Lower lobe of right lung (tissue), 2 donors: ENCODE measurements around the gene ZNF644. TPM values are rescaled to one million over a fixed set of nuclear protein-coding genes. Genes with fewer than 3 reads are reported as not detected.
"Not testable (repeated sequence)": the region's sequence is repeated elsewhere in the genome, so short reads cannot be mapped to it uniquely, and the experiment has no call there.

ENCODE experiments used
- ATAC-seq, 2 donors: fragments of 200-7000 bp; cut with Tn5 transposase; one replicate each; pipeline ENCODE4 v1.9.1; 2020 to 2022; ENCODE audit warnings: mild to moderate bottlenecking in 2 of 2, moderate library complexity in 2 of 2
- DNase-seq: peaks from one replicate; pipeline ENCODE4 v3.0.0-alpha.2; 2020
- H3K27ac ChIP-seq: fragments of 200-600 bp; one replicate; pipeline ENCODE4 v1.8.0; 2022
- H3K27me3 ChIP-seq: fragments of 200-600 bp; one replicate; pipeline ENCODE4 v1.8.0; 2022; ENCODE audit warnings: low read depth
- H3K36me3 ChIP-seq: fragments of 200-600 bp; one replicate; pipeline ENCODE4 v1.8.0; 2022; ENCODE audit warnings: mild to moderate bottlenecking
- H3K4me1 ChIP-seq: fragments of 200-600 bp; one replicate; pipeline ENCODE4 v1.8.0; 2022
- H3K4me3 ChIP-seq: fragments of 200-600 bp; one replicate; pipeline ENCODE4 v1.8.0; 2022; ENCODE audit warnings: mild to moderate bottlenecking
- H3K9me3 ChIP-seq: fragments of 200-600 bp; one replicate; pipeline ENCODE4 v1.8.0; 2022
- intact Hi-C: fragments of 100-400 bp; cut with DNase I; formaldehyde crosslinking; loops from one replicate; pipeline ENCODE4 v1.11.0; 2022
- total RNA-seq: library from RNA; stranded (reverse); fragmentation: NEBNext Ultra II Directional; extraction: Animal tissue kit (Norgen Biotek cat#: 25700); gene quantifications from one replicate; pipeline ENCODE4 v1.2.1, GENCODE V29; 2021
- TF ChIP-seq, protein P1 (sequence below): fragments of 200-600 bp; IDR thresholded peaks from one replicate; pipeline ENCODE4 v1.8.0; 2022; ENCODE audit warnings: antibody characterized with exemption, mild to moderate bottlenecking
- donor health status: DM: no; HTN: yes; CAD: no; lungs with severe emphysema.

The ZNF644 gene
- total RNA-seq, 1 donor from 2014 or later: 54.7 TPM

DNA sequence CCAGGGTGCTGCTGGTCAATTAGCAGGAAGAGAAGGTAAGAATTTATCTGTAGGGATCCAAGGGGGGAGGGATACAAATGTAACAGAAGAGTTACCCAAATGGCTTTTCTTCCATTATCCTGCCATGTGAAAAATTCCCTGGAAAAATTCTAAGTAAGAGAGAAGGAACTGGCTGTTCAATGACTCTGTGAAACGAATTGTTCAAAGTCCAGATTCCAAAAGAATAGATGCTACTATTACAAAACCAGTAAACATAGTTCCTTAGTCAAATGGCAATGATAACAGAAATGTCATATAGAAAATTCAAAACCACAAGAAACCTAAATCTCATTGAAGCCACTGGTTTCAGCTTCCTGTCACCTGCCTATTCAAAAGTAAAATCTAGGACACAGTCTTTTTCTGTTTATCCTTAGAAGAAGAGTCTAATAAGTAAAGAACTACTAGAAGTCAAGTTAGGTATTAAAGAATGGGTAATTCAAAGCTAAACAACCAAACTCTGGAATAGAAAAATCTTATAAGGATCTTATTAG, 102.6 kb downstream of the ZNF644 start:
- Histone ChIP-seq H3K4me1 (peaks cover 18% of the 10 kb centered on the region), H3K4me3 (no peak overlapping the region), H3K36me3 (peaks cover 30% of the 10 kb centered on the region), H3K27ac (no peak overlapping the region), H3K27me3 (no peaks in the 10 kb centered on the region), H3K9me3 (no peaks in the 10 kb centered on the region)
- intact Hi-C loops: no loop called here
- ATAC-seq (no peak), DNase-seq (no peak)
- TF ChIP-seq, protein P1, sequence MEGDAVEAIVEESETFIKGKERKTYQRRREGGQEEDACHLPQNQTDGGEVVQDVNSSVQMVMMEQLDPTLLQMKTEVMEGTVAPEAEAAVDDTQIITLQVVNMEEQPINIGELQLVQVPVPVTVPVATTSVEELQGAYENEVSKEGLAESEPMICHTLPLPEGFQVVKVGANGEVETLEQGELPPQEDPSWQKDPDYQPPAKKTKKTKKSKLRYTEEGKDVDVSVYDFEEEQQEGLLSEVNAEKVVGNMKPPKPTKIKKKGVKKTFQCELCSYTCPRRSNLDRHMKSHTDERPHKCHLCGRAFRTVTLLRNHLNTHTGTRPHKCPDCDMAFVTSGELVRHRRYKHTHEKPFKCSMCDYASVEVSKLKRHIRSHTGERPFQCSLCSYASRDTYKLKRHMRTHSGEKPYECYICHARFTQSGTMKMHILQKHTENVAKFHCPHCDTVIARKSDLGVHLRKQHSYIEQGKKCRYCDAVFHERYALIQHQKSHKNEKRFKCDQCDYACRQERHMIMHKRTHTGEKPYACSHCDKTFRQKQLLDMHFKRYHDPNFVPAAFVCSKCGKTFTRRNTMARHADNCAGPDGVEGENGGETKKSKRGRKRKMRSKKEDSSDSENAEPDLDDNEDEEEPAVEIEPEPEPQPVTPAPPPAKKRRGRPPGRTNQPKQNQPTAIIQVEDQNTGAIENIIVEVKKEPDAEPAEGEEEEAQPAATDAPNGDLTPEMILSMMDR: no peak

DNA sequence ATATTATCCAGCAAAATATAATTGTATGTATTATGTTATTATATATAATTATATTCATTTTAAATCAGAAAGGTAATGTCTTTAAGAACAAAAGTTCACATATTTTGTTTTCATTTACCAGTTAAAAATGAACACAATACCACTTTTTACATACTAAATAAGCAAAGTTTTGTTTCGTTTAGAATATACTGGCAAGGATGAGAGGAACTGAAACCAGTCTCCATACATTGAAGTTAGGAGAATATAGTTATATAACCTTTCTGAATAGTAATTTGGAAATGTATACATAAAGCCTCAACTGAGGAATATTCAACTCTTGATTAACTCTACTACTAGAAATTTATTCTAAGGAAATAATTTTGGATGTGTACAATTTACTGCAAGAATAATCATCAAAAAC, 110.5 kb downstream of the ZNF644 start:
- TF ChIP-seq, protein P1: no peak
- DNase-seq: no peak
- Histone ChIP-seq H3K4me3 (no peak overlapping the region), H3K36me3 (peaks cover 32% of the 10 kb centered on the region), H3K9me3 (no peaks in the 10 kb centered on the region), H3K27me3 (no peaks in the 10 kb centered on the region), H3K4me1 (no peaks in the 10 kb centered on the region), H3K27ac (no peak overlapping the region)
- ATAC-seq: no peak
- intact Hi-C loops: no loop called here

GRCh38 chr1:90902672-90903071, 119.2 kb downstream of the ZNF644 start:
- TF ChIP-seq, protein P1: no peak
- H3K27me3 ChIP-seq: no peaks in the 10 kb centered on the region
- H3K27ac ChIP-seq: no peak overlapping the region
- DNase-seq: no peak
- H3K36me3 ChIP-seq: no peaks in the 10 kb centered on the region
- H3K4me1 ChIP-seq: no peaks in the 10 kb centered on the region
- no peaks in the 10 kb centered on the region for H3K9me3 ChIP-seq
- no peak overlapping the region for H3K4me3 ChIP-seq
- intact Hi-C loops: no loop called here
- no peak for ATAC-seq

- Histone ChIP-seq H3K27me3 (no peaks in the 10 kb centered on the region), H3K4me3 (no peak overlapping the region), H3K9me3 (no peaks in the 10 kb centered on the region), H3K27ac (no peak overlapping the region), H3K4me1 (no peaks in the 10 kb centered on the region), H3K36me3 (no peaks in the 10 kb centered on the region)
- TF ChIP-seq, protein P1: no peak
- ATAC-seq (no peak), DNase-seq (no peak)
- intact Hi-C loops: no loop called here
Observed at GRCh38 chr1:90899263-90899662, 122.6 kb downstream of the ZNF644 start.

- DNase-seq, H3K9me3 ChIP-seq, intact Hi-C loops, H3K27me3 ChIP-seq, H3K4me3 ChIP-seq, H3K27ac ChIP-seq, H3K36me3 ChIP-seq, H3K4me1 ChIP-seq: not testable (repeated sequence)
- ATAC-seq: peak in 1 of 2 donors; percentile 49
Observed at GRCh38 chr1:90893679-90894078, 128.2 kb downstream of the ZNF644 start.

- intact Hi-C loops, H3K27ac ChIP-seq, ATAC-seq, H3K36me3 ChIP-seq, H3K4me1 ChIP-seq, DNase-seq, H3K4me3 ChIP-seq, H3K9me3 ChIP-seq, H3K27me3 ChIP-seq: not testable (repeated sequence)
Observed at GRCh38 chr1:90892884-90893283, 129.0 kb downstream of the ZNF644 start.

DNA sequence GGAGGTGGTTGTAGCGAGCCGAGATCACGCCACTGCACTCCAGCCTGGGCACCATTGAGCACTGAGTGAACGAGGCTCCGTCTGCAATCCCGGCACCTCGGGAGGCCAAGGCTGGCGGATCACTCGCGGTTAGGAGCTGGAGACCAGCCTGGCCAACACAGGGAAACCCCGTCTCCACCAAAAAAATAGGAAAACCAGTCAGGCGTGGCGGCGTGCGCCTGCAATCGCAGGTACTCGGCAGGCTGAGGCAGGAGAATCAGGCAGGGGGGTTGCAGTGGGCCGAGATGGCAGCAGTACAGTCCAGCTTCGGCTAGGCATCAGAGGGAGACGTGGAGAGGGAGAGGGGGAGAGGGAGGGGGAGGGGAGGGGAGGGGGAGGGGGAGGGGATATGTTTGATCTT, 129.6 kb downstream of the ZNF644 start:
- H3K9me3 ChIP-seq, ATAC-seq, H3K27ac ChIP-seq, H3K36me3 ChIP-seq, H3K4me1 ChIP-seq, H3K4me3 ChIP-seq, H3K27me3 ChIP-seq, DNase-seq, intact Hi-C loops: not testable (repeated sequence)

DNA sequence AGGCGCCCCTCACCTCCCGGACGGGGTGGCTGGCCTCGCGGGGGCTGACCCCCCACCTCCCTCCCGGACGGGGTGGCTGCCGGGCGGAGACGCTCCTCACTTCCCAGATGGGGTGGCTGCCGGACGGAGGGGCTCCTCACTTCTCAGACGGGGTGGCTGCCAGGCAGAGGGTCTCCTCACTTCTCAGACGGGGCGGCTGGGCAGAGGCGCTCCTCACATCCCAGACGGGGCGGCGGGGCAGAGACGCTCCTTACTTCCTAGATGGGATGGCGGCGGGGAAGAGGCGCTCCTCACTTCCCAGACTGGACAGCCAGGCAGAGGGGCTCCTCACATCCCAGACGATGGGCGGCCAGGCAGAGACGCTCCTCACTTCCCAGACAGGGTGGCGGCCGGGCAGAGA, 130.1 kb downstream of the ZNF644 start:
- intact Hi-C loops, ATAC-seq, H3K27ac ChIP-seq, H3K4me3 ChIP-seq, H3K27me3 ChIP-seq, DNase-seq, H3K36me3 ChIP-seq, H3K9me3 ChIP-seq, H3K4me1 ChIP-seq: not testable (repeated sequence)
